GM18526 (cell line): ENCODE data around the gene RNFT2.

Source experiments
- POLR2A ChIP-seq: IDR thresholded peaks from 3 replicates; pipeline ENCODE4 v1.6.1; 2011; ENCODE audit not compliant: insufficient read length; ENCODE audit errors: extremely low read depth

The RNFT2 gene

GRCh38 chr12:116760622-116761020 lies 22.5 kb downstream of the RNFT2 start:
- no peak for TF ChIP-seq POLR2A

- no peak for TF ChIP-seq POLR2A
These were observed 23.4 kb downstream of the RNFT2 start for GRCh38 chr12:116761499-116761898.

- no peak for TF ChIP-seq POLR2A
These were observed 27.2 kb downstream of the RNFT2 start for GRCh38 chr12:116765271-116765670.

- TF ChIP-seq POLR2A: no peak
These were observed 28.2 kb downstream of the RNFT2 start for GRCh38 chr12:116766285-116766684.

GRCh38 chr12:116766746-116767145 lies 28.6 kb downstream of the RNFT2 start:
- TF ChIP-seq POLR2A: no peak

- TF ChIP-seq POLR2A: no peak
These were observed 33.5 kb downstream of the RNFT2 start for GRCh38 chr12:116771651-116772050.

GRCh38 chr12:116773276-116773731 lies 35.2 kb downstream of the RNFT2 start:
- no peak for TF ChIP-seq POLR2A

GRCh38 chr12:116774020-116774419 lies 35.9 kb downstream of the RNFT2 start:
- no peak for TF ChIP-seq POLR2A

- TF ChIP-seq POLR2A: no peak
These were observed 39.1 kb downstream of the RNFT2 start for GRCh38 chr12:116777245-116777644.

- TF ChIP-seq POLR2A: no peak
These were observed 41.5 kb downstream of the RNFT2 start for GRCh38 chr12:116779597-116779996.

- TF ChIP-seq POLR2A: no peak
These were observed 42.8 kb downstream of the RNFT2 start for GRCh38 chr12:116780942-116781341.

- no peak for TF ChIP-seq POLR2A
These were observed 45.6 kb downstream of the RNFT2 start for GRCh38 chr12:116783525-116784237.

GRCh38 chr12:116784238-116784612 lies 46.1 kb downstream of the RNFT2 start:
- TF ChIP-seq POLR2A: no peak

- no peak for TF ChIP-seq POLR2A
These were observed 52.0 kb downstream of the RNFT2 start for GRCh38 chr12:116790066-116790465.

GRCh38 chr12:116792403-116792802 lies 54.3 kb downstream of the RNFT2 start:
- no peak for TF ChIP-seq POLR2A

GRCh38 chr12:116794725-116795124 lies 56.6 kb downstream of the RNFT2 start:
- no peak for TF ChIP-seq POLR2A

GRCh38 chr12:116797885-116798284 lies 59.8 kb downstream of the RNFT2 start:
- no peak for TF ChIP-seq POLR2A
